HG02642 (cell line): ENCODE results near the gene GALNT2.

ENCODE experiments used
- ATAC-seq: cut with Tn5 transposase; IDR thresholded peaks from one replicate; pipeline ENCODE4 v1.9.1; 2021; ENCODE audit warnings: mild to moderate bottlenecking; ENCODE audit not compliant: unreplicated experiment, poor library complexity

Gene GALNT2

DNA sequence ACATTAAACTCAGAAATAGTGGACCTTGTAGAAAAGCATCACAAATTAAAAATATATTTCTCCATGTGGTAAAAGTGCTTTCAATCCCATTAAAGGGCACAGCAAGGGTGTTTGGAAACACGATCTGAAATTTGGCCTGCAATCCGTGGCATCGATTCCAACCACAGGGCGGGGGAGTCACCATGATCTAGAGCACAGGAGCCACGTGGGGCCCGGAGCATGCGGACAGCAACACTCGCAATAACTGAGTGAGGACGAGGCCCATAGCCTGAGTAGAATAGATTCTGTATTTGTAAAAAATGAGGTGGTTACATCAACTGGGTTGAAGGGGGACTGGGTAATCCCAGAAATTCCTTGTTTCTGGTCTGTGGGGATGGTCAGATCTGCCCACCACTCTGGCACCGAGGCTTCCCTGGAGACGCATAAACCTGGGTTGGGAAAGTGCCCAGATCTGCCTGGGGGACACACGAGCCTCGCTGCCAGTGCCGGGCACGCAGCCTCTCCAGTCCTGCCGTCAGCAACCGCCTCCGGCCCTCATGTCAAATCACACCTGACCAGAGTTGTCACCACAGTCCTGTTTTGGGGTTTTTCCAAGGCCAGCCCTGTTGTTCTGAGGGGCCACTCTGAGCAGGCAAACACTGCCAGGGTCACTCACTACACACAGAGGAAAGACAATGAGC lies 254.8 kb downstream of the GALNT2 start:
- no peak for ATAC-seq

DNA sequence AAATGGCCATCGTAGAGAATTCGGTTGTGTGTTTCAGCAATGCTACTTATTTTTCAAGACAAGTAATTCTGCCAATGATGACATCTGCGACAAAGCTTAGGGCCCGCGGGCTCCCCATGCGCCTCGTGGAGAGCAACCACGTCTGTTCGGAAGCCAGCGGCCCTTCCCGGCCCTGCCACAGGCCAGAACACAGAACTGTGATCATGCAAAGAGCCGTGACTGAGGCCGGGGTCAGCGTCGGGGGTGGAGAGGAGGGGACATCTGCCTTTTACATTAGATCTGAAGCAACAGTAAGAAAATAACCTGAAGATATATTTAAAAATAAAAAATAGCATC lies 255.4 kb downstream of the GALNT2 start:
- ATAC-seq: no peak

DNA sequence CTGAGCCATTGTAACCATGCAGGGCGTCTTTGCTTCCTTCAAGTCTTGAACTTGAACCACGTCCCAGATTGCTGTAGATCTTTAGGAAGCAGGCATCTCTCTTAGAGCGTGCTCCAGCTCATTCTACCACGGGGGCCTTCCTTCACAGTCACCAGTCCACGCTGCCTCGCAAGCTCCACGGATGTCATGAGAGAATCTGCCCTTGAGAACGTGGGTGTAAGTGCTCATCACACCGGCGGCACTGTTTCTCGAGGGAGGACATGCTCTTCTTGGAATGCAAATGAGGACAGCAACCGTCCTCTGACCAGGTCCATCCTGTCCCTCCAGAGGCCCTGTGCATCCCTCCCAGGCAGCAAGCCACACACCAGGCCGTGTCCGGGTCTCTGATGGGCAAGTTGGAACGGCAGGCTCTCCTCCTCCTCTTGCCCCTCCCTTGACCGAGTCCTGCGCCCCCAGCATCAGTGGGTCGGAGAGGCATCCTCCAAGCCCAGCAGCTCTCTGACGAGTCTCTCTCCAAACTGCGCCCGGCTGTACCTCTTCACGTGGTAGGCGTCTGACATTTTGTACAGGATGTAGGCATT lies 256.0 kb downstream of the GALNT2 start:
- ATAC-seq: no peak

DNA sequence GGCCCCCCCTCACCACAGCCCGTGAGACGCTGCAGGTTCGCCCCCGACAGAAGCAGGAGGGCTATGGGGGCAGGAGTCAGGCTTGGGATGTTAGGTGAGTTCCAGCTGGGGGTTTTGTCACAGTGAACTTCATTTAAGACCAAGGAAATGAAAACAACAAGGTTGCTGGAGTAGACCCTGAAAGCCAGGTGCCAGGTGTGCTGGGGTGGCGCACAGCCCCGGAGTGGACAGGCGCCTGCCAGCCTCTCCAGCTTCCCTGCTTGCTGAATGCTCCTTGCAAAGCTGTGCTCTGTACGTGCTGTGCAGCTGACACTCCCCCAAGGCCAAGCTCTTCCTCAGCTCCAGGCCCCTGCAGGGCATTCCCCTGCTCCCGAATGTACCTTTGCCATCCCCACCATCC lies 256.6 kb downstream of the GALNT2 start:
- no peak for ATAC-seq

- ATAC-seq: no peak
Measured at GRCh38 chr1:230326971-230327891, 260.2 kb downstream of the GALNT2 start.

DNA sequence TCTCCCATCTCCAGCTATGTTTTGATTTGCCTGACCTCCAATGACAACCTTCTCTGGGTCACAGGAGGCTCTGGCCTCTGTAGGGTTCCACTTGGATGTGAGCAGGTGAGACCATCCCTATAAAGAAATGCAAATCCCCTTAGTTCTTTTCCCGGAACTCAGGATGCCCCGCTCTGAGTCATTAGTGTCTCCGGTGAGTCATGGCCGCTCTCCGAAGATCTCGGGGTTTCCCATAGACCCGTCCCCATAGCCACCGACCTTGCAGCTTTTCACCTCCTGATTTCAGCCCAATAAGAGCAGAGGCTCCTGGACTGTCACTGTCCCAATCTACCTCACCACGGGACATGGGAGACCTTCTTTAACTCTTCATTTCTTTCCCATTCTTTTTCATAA lies 260.9 kb downstream of the GALNT2 start:
- ATAC-seq: no peak

DNA sequence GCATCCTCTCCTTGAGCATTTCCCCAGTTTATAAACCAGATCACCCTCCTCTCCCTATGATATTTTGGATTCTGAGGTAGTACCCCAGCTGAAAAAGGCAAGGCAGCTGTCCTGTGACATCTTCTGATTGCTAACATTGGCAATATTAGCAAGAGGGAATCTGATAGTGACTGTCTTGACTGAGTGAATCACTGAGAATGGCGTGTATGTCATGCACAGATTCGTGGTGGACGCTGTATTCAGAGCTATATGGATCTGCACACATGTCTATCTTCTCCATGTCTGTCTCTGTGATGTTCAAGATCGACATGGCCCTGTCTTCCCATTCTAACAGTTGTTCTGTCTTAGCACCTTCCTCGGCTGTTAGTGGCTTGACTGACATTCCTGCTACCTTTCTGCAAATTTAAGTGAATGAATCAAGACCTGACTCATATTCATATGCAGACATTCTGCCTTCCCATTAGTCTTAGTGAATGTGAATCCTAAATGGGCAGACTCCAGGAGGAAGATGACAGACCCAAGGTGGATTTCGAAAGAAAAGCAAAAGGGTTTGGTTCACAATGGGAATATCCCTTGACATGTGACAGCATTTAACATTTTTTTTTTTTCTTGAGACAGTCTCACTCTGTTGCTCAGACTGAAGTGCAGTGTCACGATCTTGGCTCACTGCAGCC lies 261.4 kb downstream of the GALNT2 start:
- no peak for ATAC-seq

DNA sequence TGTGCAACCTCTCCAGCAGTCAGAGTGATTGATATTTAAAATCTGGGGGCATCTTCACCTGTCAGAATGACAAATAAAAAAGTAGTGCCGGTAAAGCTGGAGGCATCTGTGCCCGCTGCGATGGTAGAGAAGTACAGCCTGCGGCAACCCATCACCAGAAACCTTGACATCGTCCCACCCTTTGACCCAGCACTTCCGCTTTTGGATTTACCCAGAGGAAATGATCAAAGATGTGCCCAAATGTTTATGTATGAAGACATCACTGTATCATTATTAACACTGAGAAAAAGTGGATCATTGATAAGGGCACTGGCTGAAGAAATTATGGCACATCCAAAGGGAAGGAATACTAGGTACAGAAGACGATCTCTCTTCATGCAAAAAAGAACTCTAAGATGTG lies 263.1 kb downstream of the GALNT2 start:
- ATAC-seq: no peak
